Myometrial cell (primary cell): ENCODE results near the gene VAPA. TPM values are rescaled to one million over a fixed set of nuclear protein-coding genes. Genes with fewer than 3 reads are reported as not detected.

Experiments
- total RNA-seq: library from RNA; depleted of rRNA; stranded (reverse); fragments of >200 nt; gene quantifications from 2 replicates; pipeline ENCODE4 v1.2.3, GENCODE V29; 2015

The VAPA gene, protein sequence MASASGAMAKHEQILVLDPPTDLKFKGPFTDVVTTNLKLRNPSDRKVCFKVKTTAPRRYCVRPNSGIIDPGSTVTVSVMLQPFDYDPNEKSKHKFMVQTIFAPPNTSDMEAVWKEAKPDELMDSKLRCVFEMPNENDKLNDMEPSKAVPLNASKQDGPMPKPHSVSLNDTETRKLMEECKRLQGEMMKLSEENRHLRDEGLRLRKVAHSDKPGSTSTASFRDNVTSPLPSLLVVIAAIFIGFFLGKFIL
- 122 and 233 TPM in 2 replicates for total RNA-seq

GRCh38 chr18:9913526-9914333 lies at the start of gene VAPA:
VAPA (plus strand) TSS chr18:9914016; CDS start chr18:9914257, 241 bp downstream.

DNA sequence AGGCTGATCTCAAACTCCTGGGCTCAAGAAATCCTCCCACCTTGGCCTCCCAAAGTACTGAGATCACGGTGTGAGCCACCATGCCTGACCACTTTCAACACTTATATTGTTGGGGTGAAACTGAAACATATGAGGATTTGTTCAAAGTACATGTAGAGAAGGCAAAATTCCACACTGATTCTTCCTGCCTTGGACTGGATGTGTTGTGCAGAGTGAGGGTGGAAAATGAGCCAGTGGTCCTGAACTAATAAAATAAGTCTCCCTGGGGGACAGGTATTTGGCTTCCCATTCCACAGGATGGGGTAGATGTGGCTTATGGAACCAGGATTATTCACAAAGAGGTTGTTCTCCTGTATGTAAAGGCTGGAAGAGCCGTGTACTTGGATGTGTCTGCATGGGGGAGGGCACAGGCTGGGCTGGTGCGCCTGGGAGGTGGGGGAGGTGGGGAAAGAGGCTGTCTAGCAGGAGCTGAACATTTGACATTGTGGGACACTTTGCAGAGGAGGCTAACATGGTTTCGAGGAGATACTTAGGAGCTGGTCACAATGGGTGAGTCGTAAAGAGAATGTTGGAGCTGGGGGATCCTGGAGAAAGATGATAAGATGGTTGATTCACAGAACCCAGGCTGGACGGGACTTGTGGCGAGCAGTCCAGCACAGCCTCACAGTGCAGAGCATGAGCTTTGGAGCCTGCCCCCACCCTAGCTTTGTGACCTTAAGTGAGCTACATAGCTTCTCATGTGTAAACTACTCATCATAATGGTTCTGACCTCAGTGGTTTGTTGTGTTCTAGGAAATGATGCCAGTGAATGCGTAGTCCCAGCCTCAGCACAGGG lies 28.4 kb upstream of the VAPA start, which contains the start of gene TXNDC2:
TXNDC2 (plus strand) TSS at position 804 of the 835 bp plus-strand sequence. CDS start 708 bp downstream, outside the sequence.

Other genes with a start within 250 kb of the VAPA start
- gene RAB31, start 205.7 kb upstream of the VAPA start, total RNA-seq, result 18.6 and 21.0 TPM in 2 replicates
- not detected in 2 replicates for gene TXNDC2, start 28.0 kb upstream of the VAPA start, total RNA-seq